ENCODE results near the gene ASMT. TPM values are rescaled to one million over a fixed set of nuclear protein-coding genes. Genes with fewer than 3 reads are reported as not detected.

ASMT gene
- total RNA-seq, 4 donors from 2014 or later, result 1.4 TPM; not detected in 3

DNA sequence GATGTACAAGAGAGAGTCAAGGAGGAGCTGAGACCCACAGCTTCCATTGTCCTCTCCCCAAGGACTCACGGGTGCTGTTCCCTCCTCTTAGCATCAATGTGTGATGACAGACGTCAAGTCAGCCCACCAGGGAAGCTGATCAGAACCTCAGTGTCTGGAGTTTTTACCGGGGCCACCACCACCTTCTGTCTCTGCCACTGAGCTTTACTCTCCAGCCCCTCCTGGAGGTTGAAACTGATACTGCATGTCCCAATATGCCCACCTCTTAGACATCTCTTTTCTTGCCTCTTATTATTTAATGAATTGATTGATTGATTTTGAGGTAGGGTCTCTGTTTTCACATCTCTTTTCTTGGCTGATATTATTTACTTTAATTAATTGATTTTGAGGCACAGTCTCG is 33.7 kb upstream of the ASMT start:
- no peak overlapping the region for H3K4me3 ChIP-seq
- peaks cover 4% of the 10 kb centered on the region for H3K27me3 ChIP-seq
- no peaks in the 10 kb centered on the region for H3K36me3 ChIP-seq
- TF ChIP-seq, protein P1, sequence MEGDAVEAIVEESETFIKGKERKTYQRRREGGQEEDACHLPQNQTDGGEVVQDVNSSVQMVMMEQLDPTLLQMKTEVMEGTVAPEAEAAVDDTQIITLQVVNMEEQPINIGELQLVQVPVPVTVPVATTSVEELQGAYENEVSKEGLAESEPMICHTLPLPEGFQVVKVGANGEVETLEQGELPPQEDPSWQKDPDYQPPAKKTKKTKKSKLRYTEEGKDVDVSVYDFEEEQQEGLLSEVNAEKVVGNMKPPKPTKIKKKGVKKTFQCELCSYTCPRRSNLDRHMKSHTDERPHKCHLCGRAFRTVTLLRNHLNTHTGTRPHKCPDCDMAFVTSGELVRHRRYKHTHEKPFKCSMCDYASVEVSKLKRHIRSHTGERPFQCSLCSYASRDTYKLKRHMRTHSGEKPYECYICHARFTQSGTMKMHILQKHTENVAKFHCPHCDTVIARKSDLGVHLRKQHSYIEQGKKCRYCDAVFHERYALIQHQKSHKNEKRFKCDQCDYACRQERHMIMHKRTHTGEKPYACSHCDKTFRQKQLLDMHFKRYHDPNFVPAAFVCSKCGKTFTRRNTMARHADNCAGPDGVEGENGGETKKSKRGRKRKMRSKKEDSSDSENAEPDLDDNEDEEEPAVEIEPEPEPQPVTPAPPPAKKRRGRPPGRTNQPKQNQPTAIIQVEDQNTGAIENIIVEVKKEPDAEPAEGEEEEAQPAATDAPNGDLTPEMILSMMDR (IDR thresholded peaks at IDR 0.05), result peak; percentile 59 to 80 (median 68)
- TF ChIP-seq POLR2AphosphoS5 (IDR thresholded peaks at IDR 0.05) (no peak), EP300 (IDR thresholded peaks at IDR 0.05) (no peak)
- 23 to 44% methylated on average over 4 of the region's 4 CpGs for WGBS, 2 donors (ENCODE audit: low coverage in 1 of 2)
- no peak for ATAC-seq
- no peak overlapping the region for H3K27ac ChIP-seq
- no peaks in the 10 kb centered on the region for H3K9me3 ChIP-seq
- no peaks in the 10 kb centered on the region for H3K4me1 ChIP-seq

DNA sequence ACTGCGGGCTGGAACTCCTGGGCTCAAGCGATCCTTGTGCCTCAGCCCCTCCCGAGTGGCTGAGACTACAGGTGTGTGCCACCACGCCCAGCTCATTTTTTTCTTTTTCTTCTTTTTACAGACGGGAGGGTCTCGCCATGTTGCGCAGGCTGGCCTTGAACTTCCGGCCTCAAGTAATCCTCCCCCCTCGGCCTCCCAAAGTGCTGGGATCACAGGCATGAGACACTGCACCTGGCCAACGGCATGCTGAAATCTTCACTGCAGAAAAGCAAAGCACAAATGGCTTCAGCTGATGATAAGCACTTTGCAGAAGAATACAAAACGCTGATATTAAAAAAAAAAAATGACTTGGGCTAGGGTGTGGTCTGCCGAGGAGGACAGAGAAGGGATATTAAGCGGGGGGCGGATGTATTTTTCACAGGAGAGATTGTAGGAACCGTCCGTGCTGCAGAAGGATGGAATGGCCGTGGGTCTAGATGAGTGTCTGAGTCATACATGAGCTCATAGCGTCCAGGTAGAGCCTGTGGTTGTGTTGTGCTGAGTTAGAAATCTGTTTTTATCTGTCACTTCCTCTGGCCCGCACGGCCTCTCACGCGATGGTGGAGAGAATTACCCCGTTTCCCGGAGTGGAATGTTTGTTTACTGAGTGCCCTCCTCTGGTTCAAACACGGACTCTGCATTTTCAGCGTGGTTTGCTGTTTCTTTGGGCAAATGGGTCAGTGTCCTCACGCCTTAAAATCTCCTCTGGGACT is 32.0 kb upstream of the ASMT start:
- no peak overlapping the region for H3K27ac ChIP-seq
- TF ChIP-seq EP300 (IDR thresholded peaks at IDR 0.05), result no peak
- no peak for TF ChIP-seq POLR2A (IDR thresholded peaks at IDR 0.05)
- TF ChIP-seq, protein P1 (IDR thresholded peaks at IDR 0.05), result no peak
- no peak for TF ChIP-seq POLR2AphosphoS5 (IDR thresholded peaks at IDR 0.05)
- ATAC-seq, result no peak
- 49 to 59% methylated on average over 14 to 24 of the region's 27 CpGs for whole genome bisulfite sequencing, 2 donors (ENCODE audit: low coverage in 1 of 2)
- H3K27me3 ChIP-seq, result peaks cover 4% of the 10 kb centered on the region
- H3K4me3 ChIP-seq, result no peak overlapping the region
- no peaks in the 10 kb centered on the region for H3K4me1 ChIP-seq
- H3K36me3 ChIP-seq, result no peaks in the 10 kb centered on the region
- H3K9me3 ChIP-seq, result no peaks in the 10 kb centered on the region

DNA sequence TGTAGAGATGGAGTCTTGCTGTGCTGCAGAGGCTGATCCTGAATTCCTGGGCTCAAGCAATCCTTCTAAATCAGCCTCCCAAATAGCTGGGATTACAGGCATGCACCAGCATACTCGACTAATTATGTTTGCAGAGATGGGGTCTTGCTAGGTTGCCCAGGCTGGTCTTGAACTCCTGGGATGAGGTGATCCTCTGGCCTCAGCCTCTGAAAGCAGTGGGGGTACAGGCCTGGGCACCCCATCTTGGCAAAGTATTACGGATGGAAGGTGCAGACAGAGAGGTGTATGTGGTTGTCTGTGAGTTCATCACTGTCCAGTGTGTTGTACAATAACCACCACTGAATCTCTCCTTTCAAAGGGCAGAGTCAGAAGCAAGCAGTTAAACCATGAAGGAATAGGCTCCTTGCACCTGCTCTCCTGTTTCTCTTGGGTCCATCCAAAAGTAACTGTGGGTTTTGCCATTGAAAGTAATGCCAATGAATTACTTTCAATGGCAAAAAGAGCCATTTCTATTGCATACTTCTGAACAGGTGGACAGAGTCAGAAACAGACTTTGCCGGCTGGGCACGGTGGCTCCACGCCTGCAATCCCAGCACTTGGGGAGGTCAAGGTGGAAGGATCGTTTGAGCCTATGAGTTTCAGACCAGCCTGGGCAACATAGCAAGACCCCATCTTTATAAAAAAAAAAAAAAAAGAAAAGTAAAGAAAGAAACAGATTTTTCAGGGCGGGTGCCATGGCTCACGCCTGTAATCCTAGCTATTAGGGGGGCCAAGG is 30.4 kb upstream of the ASMT start:
- Histone ChIP-seq H3K4me3 (no peak overlapping the region), H3K36me3 (no peaks in the 10 kb centered on the region), H3K27ac (no peak overlapping the region), H3K4me1 (no peaks in the 10 kb centered on the region), H3K27me3 (peaks cover 4% of the 10 kb centered on the region), H3K9me3 (no peaks in the 10 kb centered on the region)
- no peak for TF ChIP-seq POLR2A (IDR thresholded peaks at IDR 0.05)
- TF ChIP-seq EP300 (IDR thresholded peaks at IDR 0.05), result no peak
- no peak for TF ChIP-seq POLR2AphosphoS5 (IDR thresholded peaks at IDR 0.05)
- TF ChIP-seq, protein P1 (IDR thresholded peaks at IDR 0.05), result no peak
- 100% methylated on average over 1 to 3 of the region's 8 CpGs for WGBS, 2 donors (ENCODE audit: low coverage in 1 of 2)
- ATAC-seq, result no peak

DNA sequence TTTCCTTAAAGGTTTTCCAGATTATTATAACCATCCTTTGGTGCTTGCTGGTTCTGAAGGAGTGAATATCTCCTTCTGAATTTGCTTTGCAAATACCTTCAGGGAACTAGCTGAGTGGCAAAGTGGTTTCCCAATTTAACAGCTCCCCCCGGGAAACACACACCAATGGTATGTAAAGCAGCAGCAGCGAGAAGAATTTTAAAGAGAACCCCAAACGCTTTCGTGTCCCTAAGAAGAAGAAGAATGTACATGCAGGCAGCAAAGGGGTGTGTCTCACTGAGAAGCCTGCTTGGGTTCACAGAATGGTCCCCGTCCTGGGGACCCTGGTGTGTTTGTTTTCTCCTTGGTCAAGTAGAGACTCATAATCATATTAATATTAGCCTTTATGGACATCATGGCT is 27.7 kb upstream of the ASMT start:
- 35 to 36% methylated on average over 5 of the region's 5 CpGs for WGBS, 2 donors (ENCODE audit: low coverage in 1 of 2)
- no peak overlapping the region for H3K27ac ChIP-seq
- H3K27me3 ChIP-seq, result peaks cover 4% of the 10 kb centered on the region
- H3K36me3 ChIP-seq, result no peaks in the 10 kb centered on the region
- no peak for TF ChIP-seq POLR2AphosphoS5 (IDR thresholded peaks at IDR 0.05)
- TF ChIP-seq EP300 (IDR thresholded peaks at IDR 0.05), result no peak
- TF ChIP-seq POLR2A (IDR thresholded peaks at IDR 0.05), result no peak
- TF ChIP-seq, protein P1 (IDR thresholded peaks at IDR 0.05), result no peak
- H3K4me3 ChIP-seq, result no peak overlapping the region
- no peak for ATAC-seq
- H3K9me3 ChIP-seq, result no peaks in the 10 kb centered on the region
- H3K4me1 ChIP-seq, result peaks cover 0 to under 1% (median under 1%) of the 10 kb centered on the region in 3 donors
